ENCODE measurements around the gene PSMD11.

GRCh38 chr17:32471652-32472051 is 27.3 kb downstream of the PSMD11 start:
- TF ChIP-seq EZH2 (IDR thresholded peaks at IDR 0.05; ENCODE audit: borderline replicate concordance, low read length), result no peak
- TF ChIP-seq, protein P1, sequence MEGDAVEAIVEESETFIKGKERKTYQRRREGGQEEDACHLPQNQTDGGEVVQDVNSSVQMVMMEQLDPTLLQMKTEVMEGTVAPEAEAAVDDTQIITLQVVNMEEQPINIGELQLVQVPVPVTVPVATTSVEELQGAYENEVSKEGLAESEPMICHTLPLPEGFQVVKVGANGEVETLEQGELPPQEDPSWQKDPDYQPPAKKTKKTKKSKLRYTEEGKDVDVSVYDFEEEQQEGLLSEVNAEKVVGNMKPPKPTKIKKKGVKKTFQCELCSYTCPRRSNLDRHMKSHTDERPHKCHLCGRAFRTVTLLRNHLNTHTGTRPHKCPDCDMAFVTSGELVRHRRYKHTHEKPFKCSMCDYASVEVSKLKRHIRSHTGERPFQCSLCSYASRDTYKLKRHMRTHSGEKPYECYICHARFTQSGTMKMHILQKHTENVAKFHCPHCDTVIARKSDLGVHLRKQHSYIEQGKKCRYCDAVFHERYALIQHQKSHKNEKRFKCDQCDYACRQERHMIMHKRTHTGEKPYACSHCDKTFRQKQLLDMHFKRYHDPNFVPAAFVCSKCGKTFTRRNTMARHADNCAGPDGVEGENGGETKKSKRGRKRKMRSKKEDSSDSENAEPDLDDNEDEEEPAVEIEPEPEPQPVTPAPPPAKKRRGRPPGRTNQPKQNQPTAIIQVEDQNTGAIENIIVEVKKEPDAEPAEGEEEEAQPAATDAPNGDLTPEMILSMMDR (conservative IDR thresholded peaks at IDR 0.05 in 1 of 2, IDR thresholded peaks at IDR 0.05 in 1 of 2; ENCODE audit: extremely low read depth in 1 of 2, insufficient read depth in 1 of 2, low read depth in 1 of 2, low read length in 2 of 2), result no peak
